Esophagus muscularis mucosa (tissue), 4 donors: ENCODE results near the gene LAMA3.

ENCODE experiments used
- EP300 ChIP-seq: sonication (generic); formaldehyde crosslinking; IDR thresholded peaks from one replicate; pipeline ENCODE4 v1.6.1; 2017; ENCODE audit warnings: antibody characterized with exemption
- POLR2AphosphoS5 ChIP-seq, 2 donors: sonication (generic); formaldehyde crosslinking; IDR thresholded peaks; one replicate each; pipeline ENCODE4 v1.6.1; 2017; ENCODE audit warnings: antibody characterized with exemption in 2 of 2
- TF ChIP-seq, protein P1 (sequence below), 3 experiments: fragments of 200-600 bp in 2 of 3; fragments of 450-650 bp in 1 of 3; sonication (generic) in 2 of 3; IDR thresholded peaks; one replicate each; pipeline ENCODE4 v1.5.1; 2017 to 2019; ENCODE audit warnings: antibody characterized with exemption in 3 of 3, mild to moderate bottlenecking in 2 of 3, moderate library complexity in 1 of 3

- TF ChIP-seq, protein P1, sequence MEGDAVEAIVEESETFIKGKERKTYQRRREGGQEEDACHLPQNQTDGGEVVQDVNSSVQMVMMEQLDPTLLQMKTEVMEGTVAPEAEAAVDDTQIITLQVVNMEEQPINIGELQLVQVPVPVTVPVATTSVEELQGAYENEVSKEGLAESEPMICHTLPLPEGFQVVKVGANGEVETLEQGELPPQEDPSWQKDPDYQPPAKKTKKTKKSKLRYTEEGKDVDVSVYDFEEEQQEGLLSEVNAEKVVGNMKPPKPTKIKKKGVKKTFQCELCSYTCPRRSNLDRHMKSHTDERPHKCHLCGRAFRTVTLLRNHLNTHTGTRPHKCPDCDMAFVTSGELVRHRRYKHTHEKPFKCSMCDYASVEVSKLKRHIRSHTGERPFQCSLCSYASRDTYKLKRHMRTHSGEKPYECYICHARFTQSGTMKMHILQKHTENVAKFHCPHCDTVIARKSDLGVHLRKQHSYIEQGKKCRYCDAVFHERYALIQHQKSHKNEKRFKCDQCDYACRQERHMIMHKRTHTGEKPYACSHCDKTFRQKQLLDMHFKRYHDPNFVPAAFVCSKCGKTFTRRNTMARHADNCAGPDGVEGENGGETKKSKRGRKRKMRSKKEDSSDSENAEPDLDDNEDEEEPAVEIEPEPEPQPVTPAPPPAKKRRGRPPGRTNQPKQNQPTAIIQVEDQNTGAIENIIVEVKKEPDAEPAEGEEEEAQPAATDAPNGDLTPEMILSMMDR (IDR thresholded peaks at IDR 0.05) = no peak
- TF ChIP-seq POLR2AphosphoS5 (IDR thresholded peaks at IDR 0.05) = no peak
- TF ChIP-seq EP300 = no peak
Measured at GRCh38 chr18:23825496-23825895, 136.2 kb downstream of the LAMA3 start.
